Loucy (cell line): ENCODE results near the gene ARMC9.
A peak's percentile ranks its signal among the peaks of the same experiment; 100 is the strongest.

Experiments
- H2AFZ ChIP-seq: fragments of 200-600 bp; sonication (generic); 2 replicates; pipeline ENCODE4 v1.6.0; 2016; ENCODE audit warnings: antibody characterized with exemption, mild to moderate bottlenecking, low read length, moderate library complexity
- H3F3A ChIP-seq: fragments of 200-600 bp; 2 replicates; pipeline ENCODE4 v1.6.0; 2016; ENCODE audit warnings: antibody characterized with exemption, low read depth, mild to moderate bottlenecking
- H3K27me3 ChIP-seq: fragments of 200-600 bp; sonication (generic); 2 replicates; pipeline ENCODE4 v1.6.1; 2014; ENCODE audit warnings: low read length, mild to moderate bottlenecking; ENCODE audit not compliant: insufficient read depth, poor library complexity, severe bottlenecking
- H3K36me3 ChIP-seq: fragments of 200-600 bp; sonication (generic); 2 replicates; pipeline ENCODE4 v1.6.1; 2016; ENCODE audit warnings: low read length; ENCODE audit not compliant: insufficient read depth
- H3K4me1 ChIP-seq: fragments of 200-600 bp; sonication (generic); 2 replicates; pipeline ENCODE4 v1.5.1; 2014; ENCODE audit warnings: low read length, mild to moderate bottlenecking; ENCODE audit not compliant: insufficient read depth, poor library complexity, severe bottlenecking
- H3K4me2 ChIP-seq: fragments of 200-600 bp; sonication (generic); 2 replicates; pipeline ENCODE4 v1.6.0; 2014; ENCODE audit warnings: antibody characterized with exemption, low read length, low read depth, mild to moderate bottlenecking; ENCODE audit not compliant: poor library complexity, severe bottlenecking
- H3K4me3 ChIP-seq: fragments of 200-600 bp; sonication (generic); 2 replicates; pipeline ENCODE4 v1.5.1; 2014; ENCODE audit warnings: low read length, mild to moderate bottlenecking, mixed read lengths; ENCODE audit not compliant: poor library complexity, severe bottlenecking
- H3K79me2 ChIP-seq: fragments of 200-600 bp; sonication (generic); 2 replicates; pipeline ENCODE4 v1.6.1; 2014; ENCODE audit warnings: low read length; ENCODE audit not compliant: insufficient read depth
- H3K9ac ChIP-seq: fragments of 200-600 bp; sonication (generic); 2 replicates; pipeline ENCODE4 v1.6.0; 2014; ENCODE audit warnings: mild to moderate bottlenecking, low read depth, low read length, moderate library complexity; ENCODE audit not compliant: poor library complexity, severe bottlenecking
- H3K9me2 ChIP-seq: fragments of 200-600 bp; sonication (generic); replicated peaks from 2 replicates; pipeline ENCODE4 v1.6.1; 2016; ENCODE audit warnings: low read depth, low read length, mixed read lengths
- H3K9me3 ChIP-seq: fragments of 200-600 bp; sonication (generic); 2 replicates; pipeline ENCODE4 v1.6.1; 2014; ENCODE audit warnings: mild to moderate bottlenecking, antibody characterized with exemption, low read length, low read depth; ENCODE audit not compliant: insufficient read depth
- H4K20me1 ChIP-seq: fragments of 200-600 bp; sonication (generic); 2 replicates; pipeline ENCODE4 v1.6.0; 2014; ENCODE audit warnings: antibody characterized with exemption, low read length, mild to moderate bottlenecking; ENCODE audit not compliant: insufficient read depth, poor library complexity, severe bottlenecking
- EZH2phosphoT487 ChIP-seq: fragments of 200-600 bp; IDR thresholded peaks from 2 replicates; pipeline ENCODE4 v1.6.1; 2018; ENCODE audit warnings: antibody characterized with exemption, mild to moderate bottlenecking, moderate library complexity, borderline replicate concordance
- TF ChIP-seq, protein P1 (sequence below): fragments of 200-600 bp; sonication (generic); conservative IDR thresholded peaks from 2 replicates; pipeline ENCODE4 v1.5.1; 2014; ENCODE audit warnings: mild to moderate bottlenecking, antibody characterized with exemption, low read length

ARMC9 gene

DNA sequence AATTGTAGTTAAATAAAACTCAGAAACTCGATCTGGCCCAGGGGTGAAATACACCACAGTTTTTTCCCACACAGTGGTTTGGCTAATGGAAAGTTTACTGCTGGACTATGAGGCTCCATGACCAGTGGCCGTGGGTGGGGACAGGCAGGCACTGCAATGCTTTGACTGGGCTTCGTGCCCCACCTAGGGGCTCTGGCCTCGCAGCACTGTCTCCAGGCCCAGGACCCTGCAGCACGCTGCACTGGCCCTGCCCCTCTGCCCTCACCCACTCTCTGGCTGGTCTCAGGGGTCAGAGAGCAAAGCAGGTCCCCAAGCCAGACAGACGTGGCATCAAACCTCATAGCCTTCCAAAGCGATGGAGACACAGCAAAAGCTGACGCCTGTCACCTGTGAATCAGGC, 183.7 kb downstream of the ARMC9 start:
- no peak overlapping the region for H3K4me2 ChIP-seq
- peaks cover 7% of the 10 kb centered on the region; the same call in 1 of the 2 replicates for H3K9me3 ChIP-seq
- H2AFZ ChIP-seq, result no peak overlapping the region
- H3K27me3 ChIP-seq, result no peaks in the 10 kb centered on the region
- no peaks in the 10 kb centered on the region for H4K20me1 ChIP-seq
- H3K4me1 ChIP-seq, result peaks cover 48% of the 10 kb centered on the region
- no peaks in the 10 kb centered on the region for H3K79me2 ChIP-seq
- no peak overlapping the region for H3K4me3 ChIP-seq
- no peak overlapping the region for H3K9ac ChIP-seq
- no peak for TF ChIP-seq EZH2phosphoT487
- TF ChIP-seq, protein P1, sequence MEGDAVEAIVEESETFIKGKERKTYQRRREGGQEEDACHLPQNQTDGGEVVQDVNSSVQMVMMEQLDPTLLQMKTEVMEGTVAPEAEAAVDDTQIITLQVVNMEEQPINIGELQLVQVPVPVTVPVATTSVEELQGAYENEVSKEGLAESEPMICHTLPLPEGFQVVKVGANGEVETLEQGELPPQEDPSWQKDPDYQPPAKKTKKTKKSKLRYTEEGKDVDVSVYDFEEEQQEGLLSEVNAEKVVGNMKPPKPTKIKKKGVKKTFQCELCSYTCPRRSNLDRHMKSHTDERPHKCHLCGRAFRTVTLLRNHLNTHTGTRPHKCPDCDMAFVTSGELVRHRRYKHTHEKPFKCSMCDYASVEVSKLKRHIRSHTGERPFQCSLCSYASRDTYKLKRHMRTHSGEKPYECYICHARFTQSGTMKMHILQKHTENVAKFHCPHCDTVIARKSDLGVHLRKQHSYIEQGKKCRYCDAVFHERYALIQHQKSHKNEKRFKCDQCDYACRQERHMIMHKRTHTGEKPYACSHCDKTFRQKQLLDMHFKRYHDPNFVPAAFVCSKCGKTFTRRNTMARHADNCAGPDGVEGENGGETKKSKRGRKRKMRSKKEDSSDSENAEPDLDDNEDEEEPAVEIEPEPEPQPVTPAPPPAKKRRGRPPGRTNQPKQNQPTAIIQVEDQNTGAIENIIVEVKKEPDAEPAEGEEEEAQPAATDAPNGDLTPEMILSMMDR, result no peak
- no peaks in the 10 kb centered on the region for H3K9me2 ChIP-seq
- H3K36me3 ChIP-seq, result no peaks in the 10 kb centered on the region
- H3F3A ChIP-seq, result no peaks in the 10 kb centered on the region

DNA sequence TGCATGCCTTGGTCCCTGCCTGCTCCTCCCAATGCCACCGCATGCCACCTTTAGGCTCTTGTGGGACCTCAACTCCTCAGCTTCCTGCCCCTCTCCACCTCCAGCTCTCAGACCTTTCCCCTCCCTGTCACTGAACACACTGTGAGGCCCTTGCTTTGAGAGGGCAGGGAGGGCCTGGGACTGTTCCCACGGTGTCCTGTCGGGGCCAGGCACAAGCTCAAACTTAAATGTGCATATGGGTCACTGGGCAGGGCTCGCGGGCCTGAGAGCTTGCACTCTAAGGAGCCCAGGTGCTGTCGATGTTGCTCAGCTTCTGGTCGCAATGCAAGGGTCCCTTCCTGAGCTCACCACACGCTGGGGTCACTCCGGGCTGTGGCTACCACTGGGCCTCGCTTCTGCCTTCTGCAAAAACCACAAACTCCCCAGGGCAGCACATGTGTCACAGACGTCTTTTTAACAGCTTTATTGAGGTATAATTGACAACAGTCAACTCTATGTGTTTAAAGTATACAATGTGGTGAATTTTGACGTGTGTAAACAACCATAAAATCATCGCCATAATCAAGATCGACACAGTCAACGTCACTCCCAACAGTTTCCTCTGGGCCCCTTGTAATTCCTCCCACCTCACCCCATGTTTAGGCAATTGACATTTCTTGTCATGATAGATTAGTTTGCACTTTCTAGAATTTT, 185.1 kb downstream of the ARMC9 start:
- Histone ChIP-seq H3K4me1 (peaks cover 51% of the 10 kb centered on the region), H2AFZ (peak overlapping the region; percentile 57; the same call in 1 of the 2 replicates), H3K36me3 (no peaks in the 10 kb centered on the region), H3K4me3 (peak overlapping the region; percentile 38), H3K9ac (peak overlapping the region; percentile 61), H3K9me2 (no peaks in the 10 kb centered on the region), H3K9me3 (peaks cover 7% of the 10 kb centered on the region; the same call in 1 of the 2 replicates), H3K79me2 (no peaks in the 10 kb centered on the region), H3K4me2 (peak overlapping the region; percentile 62), H3F3A (no peaks in the 10 kb centered on the region), H4K20me1 (no peaks in the 10 kb centered on the region), H3K27me3 (no peaks in the 10 kb centered on the region)
- TF ChIP-seq, protein P1, result no peak
- no peak for TF ChIP-seq EZH2phosphoT487

DNA sequence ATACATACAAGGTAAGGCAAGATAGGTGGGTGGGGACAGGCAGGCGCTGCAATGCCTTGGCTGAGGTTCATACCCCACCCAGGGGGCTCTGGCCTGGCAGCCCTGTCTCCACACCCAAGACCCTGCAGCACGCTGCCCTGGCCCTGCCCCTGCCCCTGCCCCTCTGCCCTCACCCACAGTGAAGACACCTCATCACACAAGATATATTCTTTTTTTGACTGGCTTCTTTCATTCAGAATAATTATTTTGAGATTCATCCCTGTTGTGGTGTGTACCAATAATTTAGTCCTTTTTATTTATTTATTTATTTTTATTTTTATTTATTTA, 185.6 kb downstream of the ARMC9 start:
- no peaks in the 10 kb centered on the region for H3K79me2 ChIP-seq
- H3K9me2 ChIP-seq, result no peaks in the 10 kb centered on the region
- no peaks in the 10 kb centered on the region for H3K36me3 ChIP-seq
- peaks cover 55% of the 10 kb centered on the region for H3K4me1 ChIP-seq
- no peaks in the 10 kb centered on the region for H3K27me3 ChIP-seq
- TF ChIP-seq, protein P1, result no peak
- TF ChIP-seq EZH2phosphoT487, result no peak
- H2AFZ ChIP-seq, result 0 out of 2 replicates have a peak overlapping the region, but pooled peaks have one; percentile 57
- H3F3A ChIP-seq, result no peaks in the 10 kb centered on the region
- H4K20me1 ChIP-seq, result no peaks in the 10 kb centered on the region
- H3K9ac ChIP-seq, result peak overlapping the region; percentile 61
- H3K9me3 ChIP-seq, result peaks cover 7% of the 10 kb centered on the region; the same call in 1 of the 2 replicates
- H3K4me3 ChIP-seq, result peak overlapping the region; percentile 38
- peak overlapping the region; percentile 62 for H3K4me2 ChIP-seq
